ENCODE measurements around the gene ACTR2. TPM values are rescaled to one million over a fixed set of nuclear protein-coding genes. Genes with fewer than 3 reads are reported as not detected.

The ACTR2 gene
- total RNA-seq, 4 donors from 2014 or later, result 38.7 to 157 (median 118) TPM

- no peaks in the 10 kb centered on the region for H3K36me3 ChIP-seq
- no peak for TF ChIP-seq CTCF (IDR thresholded peaks at IDR 0.05)
- TF ChIP-seq POLR2A (IDR thresholded peaks at IDR 0.05), result no peak
- DNase-seq, result no peak
- intact Hi-C loops (cut with DNase I; ENCODE audit: low total_unique reads), result no loop called here
- H3K4me1 ChIP-seq, result no peaks in the 10 kb centered on the region
- no peak overlapping the region for H3K4me3 ChIP-seq
- no peaks in the 10 kb centered on the region for H3K27me3 ChIP-seq
- H3K9me3 ChIP-seq, result no peaks in the 10 kb centered on the region
- H3K27ac ChIP-seq, result no peak overlapping the region
These were observed 36.4 kb downstream of the ACTR2 start for GRCh38 chr2:65263986-65264385.

- H3K27ac ChIP-seq, result no peak overlapping the region
- DNase-seq, result peak in 1 of 2 donors; percentile 51
- TF ChIP-seq CTCF (IDR thresholded peaks at IDR 0.05) (peak; percentile 64 to 84 (median 78)), POLR2A (IDR thresholded peaks at IDR 0.05) (no peak)
- intact Hi-C loops (cut with DNase I; ENCODE audit: low total_unique reads), result loop anchor here (5.0 kb wide), 1 partner anchor 302 kb away; no protein-coding TSS in a partner anchor
- H3K4me3 ChIP-seq, result no peak overlapping the region
- no peaks in the 10 kb centered on the region for H3K9me3 ChIP-seq
- no peaks in the 10 kb centered on the region for H3K4me1 ChIP-seq
- no peaks in the 10 kb centered on the region for H3K27me3 ChIP-seq
- H3K36me3 ChIP-seq, result no peaks in the 10 kb centered on the region
These were observed 37.4 kb downstream of the ACTR2 start for GRCh38 chr2:65264821-65265670.

- no peaks in the 10 kb centered on the region for H3K4me1 ChIP-seq
- TF ChIP-seq CTCF (IDR thresholded peaks at IDR 0.05) (no peak), POLR2A (IDR thresholded peaks at IDR 0.05) (no peak)
- no peaks in the 10 kb centered on the region for H3K27me3 ChIP-seq
- no peak overlapping the region for H3K27ac ChIP-seq
- intact Hi-C loops (cut with DNase I; ENCODE audit: low total_unique reads), result loop anchor here (5.0 kb wide), 1 partner anchor 302 kb away; no protein-coding TSS in a partner anchor
- H3K36me3 ChIP-seq, result no peaks in the 10 kb centered on the region
- no peaks in the 10 kb centered on the region for H3K9me3 ChIP-seq
- no peak for DNase-seq
- H3K4me3 ChIP-seq, result no peak overlapping the region
These were observed 38.0 kb downstream of the ACTR2 start for GRCh38 chr2:65265671-65266045.

- TF ChIP-seq POLR2A (IDR thresholded peaks at IDR 0.05) (no peak), CTCF (IDR thresholded peaks at IDR 0.05) (no peak)
- Histone ChIP-seq H3K4me3 (no peak overlapping the region), H3K27me3 (no peaks in the 10 kb centered on the region), H3K36me3 (no peaks in the 10 kb centered on the region), H3K9me3 (no peaks in the 10 kb centered on the region), H3K4me1 (no peaks in the 10 kb centered on the region), H3K27ac (no peak overlapping the region)
- intact Hi-C loops (cut with DNase I; ENCODE audit: low total_unique reads), result loop anchor here (5.0 kb wide), 1 partner anchor 300 kb away; no protein-coding TSS in a partner anchor
- DNase-seq, result no peak
These were observed 39.4 kb downstream of the ACTR2 start for GRCh38 chr2:65267008-65267407.

- TF ChIP-seq POLR2A (IDR thresholded peaks at IDR 0.05), result no peak
- no peak for TF ChIP-seq CTCF (IDR thresholded peaks at IDR 0.05)
- H3K4me1 ChIP-seq, result no peaks in the 10 kb centered on the region
- no peaks in the 10 kb centered on the region for H3K9me3 ChIP-seq
- no peaks in the 10 kb centered on the region for H3K36me3 ChIP-seq
- H3K27me3 ChIP-seq, result no peaks in the 10 kb centered on the region
- H3K4me3 ChIP-seq, result no peak overlapping the region
- no peak for DNase-seq
- intact Hi-C loops (cut with DNase I; ENCODE audit: low total_unique reads), result loop anchor here (5.0 kb wide), 1 partner anchor 298 kb away; no protein-coding TSS in a partner anchor
- no peak overlapping the region for H3K27ac ChIP-seq
These were observed 41.3 kb downstream of the ACTR2 start for GRCh38 chr2:65268957-65269356.
